Measurements from ENCODE around the gene WDR27. TPM values are rescaled to one million over a fixed set of nuclear protein-coding genes. Genes with fewer than 3 reads are reported as not detected.

The WDR27 gene
- total RNA-seq, 1 experiment from 2014 or later: 25.1 TPM

DNA sequence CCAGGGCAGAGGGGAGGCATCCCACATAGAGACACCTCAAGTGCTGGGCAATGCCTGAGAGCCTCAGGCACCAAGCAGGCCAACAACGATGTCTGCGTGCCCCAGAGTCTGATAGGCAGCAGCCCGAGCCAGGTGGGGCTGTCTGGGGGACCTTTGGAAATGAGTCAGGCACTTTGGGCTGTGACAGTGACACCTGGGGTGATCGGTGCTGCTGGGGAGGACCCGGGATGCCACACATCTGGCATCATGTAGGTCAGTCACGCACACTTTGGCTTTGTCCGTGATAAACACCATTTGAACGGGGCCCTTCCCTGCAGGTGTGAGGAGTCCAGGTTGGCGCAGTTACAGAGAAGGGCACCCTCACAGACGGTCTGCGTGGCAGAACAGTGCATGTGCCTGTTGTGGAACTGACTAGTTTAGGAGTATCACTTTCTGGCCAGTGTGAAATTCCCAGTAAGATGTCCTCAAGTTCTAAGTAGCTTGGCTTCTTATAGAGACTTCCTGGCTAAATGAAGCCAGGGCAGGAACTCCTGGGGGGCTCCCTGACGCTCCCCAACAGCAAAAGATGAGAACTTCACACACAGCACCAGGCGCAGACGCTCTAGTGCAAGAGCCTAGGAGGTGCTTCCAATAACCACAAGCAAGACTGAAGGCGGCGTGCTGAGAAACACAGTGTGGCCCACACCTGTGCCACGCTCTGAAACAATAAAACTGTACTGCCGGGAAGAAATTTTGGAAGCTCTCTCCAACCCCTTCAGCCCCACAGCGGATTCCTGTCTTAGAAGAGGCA, 134.7 kb downstream of the WDR27 start:
- no peak for DNase-seq (ENCODE audit: low read depth)

DNA sequence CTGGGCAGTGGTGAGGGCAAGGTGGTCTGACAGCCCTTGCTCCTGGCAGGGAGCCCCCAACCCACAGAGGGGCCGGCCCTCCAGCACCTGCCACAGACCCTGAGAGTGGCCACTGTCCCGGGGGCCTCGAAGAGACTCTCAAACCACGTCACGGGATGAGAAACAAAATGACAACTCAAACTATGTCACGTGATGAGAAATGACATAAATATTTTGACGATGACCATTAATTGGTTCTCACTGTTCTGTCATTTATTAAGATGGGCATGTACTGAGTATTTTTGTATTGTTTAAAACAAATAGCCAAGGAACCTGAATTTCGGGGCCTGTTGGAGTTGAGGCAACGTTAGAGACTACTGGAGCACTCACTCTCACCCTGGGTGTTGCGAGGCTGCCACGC, 135.5 kb downstream of the WDR27 start:
- no peak for DNase-seq (ENCODE audit: low read depth)

- no peak for DNase-seq (ENCODE audit: low read depth)
These were observed 137.2 kb downstream of the WDR27 start for GRCh38 chr6:169564453-169565240.

DNA sequence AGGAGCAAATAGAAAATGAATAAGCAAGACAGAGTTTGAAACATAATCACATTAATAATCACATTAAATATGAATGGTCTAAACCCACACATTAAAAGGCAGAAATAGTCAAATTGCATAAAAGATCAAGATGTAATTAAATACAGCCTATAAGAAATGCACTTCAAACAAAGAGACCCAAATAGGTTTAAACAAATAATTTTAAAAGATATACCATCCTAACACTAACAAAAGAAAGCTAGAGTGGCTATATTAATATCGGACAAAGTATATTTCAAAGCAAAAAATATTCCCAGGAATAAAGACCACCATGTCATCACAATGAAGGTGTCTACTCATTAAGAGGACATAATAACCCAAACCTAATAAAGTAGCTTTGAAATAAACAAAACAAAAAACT, 140.2 kb downstream of the WDR27 start:
- DNase-seq (ENCODE audit: low read depth): no peak

GRCh38 chr6:169559592-169559991, 142.2 kb downstream of the WDR27 start:
- DNase-seq (ENCODE audit: low read depth): no peak

DNA sequence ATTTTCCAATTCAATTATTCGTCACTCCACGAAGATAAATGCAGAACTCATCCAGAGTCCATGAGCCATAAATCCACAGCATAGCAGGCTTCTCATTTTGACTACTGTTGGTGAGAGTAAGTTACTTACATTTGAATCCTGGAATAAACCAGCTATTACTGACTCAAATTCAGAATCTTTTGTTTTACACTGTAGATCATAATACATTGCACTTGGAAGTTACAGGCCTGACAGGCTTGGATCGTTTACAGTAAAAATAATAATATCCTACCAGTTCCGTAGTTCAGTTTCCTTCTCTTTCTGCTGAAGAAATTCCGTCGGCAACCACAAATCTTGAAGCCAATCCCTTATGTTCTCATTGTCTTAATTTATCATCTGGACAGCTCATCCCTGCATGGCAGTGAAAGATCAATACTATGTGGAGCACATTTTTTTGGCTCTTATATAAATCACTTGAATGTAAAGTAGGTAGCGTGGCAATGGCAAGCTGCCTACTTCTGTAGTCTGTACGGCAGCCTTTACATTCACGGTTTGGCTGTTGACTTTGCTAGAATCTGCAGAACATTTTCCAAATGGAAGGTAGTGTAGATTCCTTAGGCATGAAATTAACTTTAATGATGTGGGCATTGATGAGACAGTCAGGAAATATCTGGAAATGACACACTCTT, 142.9 kb downstream of the WDR27 start:
- no peak for DNase-seq (ENCODE audit: low read depth)

GRCh38 chr6:169558378-169558773, 143.5 kb downstream of the WDR27 start:
- DNase-seq (ENCODE audit: low read depth): no peak

GRCh38 chr6:169557887-169558286, 143.9 kb downstream of the WDR27 start:
- DNase-seq (ENCODE audit: low read depth): no peak

DNA sequence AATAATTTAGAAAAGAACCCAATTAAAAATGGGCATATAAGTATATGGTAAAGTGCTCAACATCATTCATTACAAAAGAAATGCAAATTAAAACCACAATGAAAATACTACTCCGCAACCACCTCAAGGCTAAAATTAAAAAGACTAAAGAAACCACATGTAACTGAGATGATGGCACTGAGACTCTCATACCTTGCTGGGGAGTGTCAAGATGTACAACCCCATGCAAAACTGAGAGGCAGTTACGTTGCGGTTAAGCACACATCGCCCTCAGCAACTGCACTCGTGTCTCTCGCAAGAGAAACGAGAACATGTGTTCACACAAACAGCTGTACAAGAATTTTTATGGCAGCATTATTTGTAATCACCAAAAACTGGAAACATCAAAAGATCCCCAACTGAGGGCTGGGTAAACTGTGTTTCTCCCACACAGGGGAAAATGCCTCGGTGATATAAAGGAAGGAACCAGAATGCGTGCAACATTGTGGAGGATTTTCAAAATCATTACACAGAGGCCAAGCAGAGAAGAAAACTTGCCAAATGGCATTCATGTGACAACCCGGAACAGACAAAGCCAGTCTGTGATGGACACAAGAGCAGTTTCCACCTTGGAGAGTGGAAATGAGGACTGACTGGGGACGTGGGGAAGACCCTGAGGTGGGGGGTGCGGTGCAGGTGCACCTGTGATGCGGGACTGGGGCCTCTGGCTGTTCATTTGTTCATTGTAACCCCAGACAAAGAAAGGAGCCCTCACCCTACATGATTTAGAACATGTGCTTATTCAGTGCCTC, 144.9 kb downstream of the WDR27 start:
- peak; percentile 19 for DNase-seq (ENCODE audit: low read depth)

GRCh38 chr6:169555971-169556617, 145.7 kb downstream of the WDR27 start:
- no peak for DNase-seq (ENCODE audit: low read depth)

DNA sequence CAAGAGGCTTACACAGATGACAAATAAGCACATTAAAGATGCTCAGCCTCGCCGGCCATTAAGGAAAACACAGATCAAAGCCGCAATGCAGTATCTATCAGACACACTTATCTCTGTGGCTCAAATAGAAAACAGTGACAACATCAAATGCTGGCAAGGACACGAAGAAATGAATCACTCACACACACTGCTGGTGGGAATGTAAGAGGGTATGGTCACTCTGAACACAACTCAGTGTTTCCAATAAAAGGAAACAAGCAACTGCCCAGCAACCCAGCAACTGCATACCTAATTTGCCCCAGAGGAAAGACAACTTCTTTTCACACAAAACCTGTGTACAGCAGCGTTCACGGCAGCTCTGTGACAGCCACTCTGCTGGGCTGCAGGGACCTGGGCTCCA, 155.8 kb downstream of the WDR27 start:
- DNase-seq (ENCODE audit: low read depth): no peak

DNA sequence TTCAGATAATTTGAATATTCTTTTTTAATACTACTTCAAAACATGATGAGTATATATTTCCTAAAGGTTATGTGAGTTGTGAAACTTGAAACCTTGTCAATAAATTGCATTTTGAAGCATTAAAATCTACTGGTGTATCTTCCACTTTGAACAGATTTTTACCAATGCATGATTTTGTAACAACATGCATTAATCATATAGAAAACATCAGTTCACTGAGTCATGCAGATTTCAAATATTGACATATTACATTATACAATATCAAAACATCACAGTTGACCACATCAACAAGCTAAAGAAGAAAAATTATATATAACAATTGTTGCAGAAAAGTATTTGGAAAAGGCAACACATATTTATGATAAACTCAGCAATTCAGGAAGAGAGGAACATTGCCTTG, 158.1 kb downstream of the WDR27 start:
- DNase-seq (ENCODE audit: low read depth): no peak

GRCh38 chr6:169542491-169542890, 159.3 kb downstream of the WDR27 start:
- DNase-seq (ENCODE audit: low read depth): no peak

- DNase-seq (ENCODE audit: low read depth): peak; percentile 44
These were observed 162.5 kb downstream of the WDR27 start for GRCh38 chr6:169539176-169539897.

GRCh38 chr6:169536446-169537170, 165.2 kb downstream of the WDR27 start:
- peak; percentile 61 for DNase-seq (ENCODE audit: low read depth)

- DNase-seq (ENCODE audit: low read depth): no peak
These were observed 167.8 kb downstream of the WDR27 start for GRCh38 chr6:169534039-169534421.

- no peak for DNase-seq (ENCODE audit: low read depth)
These were observed 168.4 kb downstream of the WDR27 start for GRCh38 chr6:169533301-169534038.

DNA sequence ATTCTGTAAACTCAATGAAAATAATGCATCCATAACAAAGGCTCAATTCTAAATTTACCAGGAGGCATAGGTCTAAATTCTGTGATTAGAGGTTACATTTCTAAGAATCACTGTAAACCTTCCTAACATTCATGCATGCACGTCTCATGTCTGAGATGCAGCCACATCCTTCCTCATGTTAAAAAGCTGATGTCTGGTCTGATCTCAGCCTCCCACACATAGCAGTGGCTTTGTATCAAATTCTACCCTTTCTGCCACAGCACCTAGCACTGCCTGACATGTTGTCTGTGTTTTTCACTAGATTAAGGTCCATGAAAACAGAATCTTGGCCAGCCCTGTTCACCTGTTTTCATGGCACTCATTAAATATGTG, 171.1 kb downstream of the WDR27 start:
- no peak for DNase-seq (ENCODE audit: low read depth)

All from LHCN-M2 (cell line).